HCT116 (cell line): Measurements from ENCODE around the gene C15orf40. TPM values are rescaled to one million over a fixed set of nuclear protein-coding genes. Genes with fewer than 3 reads are reported as not detected.

Experiments used
- ATAC-seq: fragments of 200-7000 bp; cut with Tn5 transposase; 2 replicates; pipeline ENCODE4 v1.9.1; 2020; ENCODE audit warnings: mild to moderate bottlenecking, moderate library complexity
- BruUV-seq: library from RNA; stranded (reverse); fragments of 400-500 nt; replicated peaks from 2 replicates; lab custom pipeline; 2021; lab: Mats Ljungman, UMichigan
- CTCF ChIA-PET: fragments of 300-600 bp; sonication (Branson Sonifier 250); formaldehyde crosslinking; loops from one replicate; lab custom pipeline; 2021; ENCODE audit warnings: antibody characterized with exemption; lab: Charles Lee
- POLR2A ChIA-PET: fragments of 300-600, 350-600 bp; sonication (Branson Sonifier 250); formaldehyde crosslinking; loops from one replicate; lab custom pipeline; 2021; ENCODE audit warnings: antibody characterized with exemption; lab: Charles Lee
- RAD21 ChIA-PET, 2 experiments: fragments of 300-600 bp; sonication (Branson Sonifier 250); formaldehyde crosslinking; loops; one replicate each; lab custom pipeline; 2023; ENCODE audit warnings: low total read pairs in 2 of 2; ENCODE audit not compliant: uncharacterized antibody in 2 of 2, unreplicated experiment in 2 of 2, low non-redundant PET in 1 of 2; lab: Charles Lee
- DNase-seq: peaks from one replicate; pipeline ENCODE4 v3.0.0-alpha.2; 2010; ENCODE audit warnings: low read depth, low spot score
- H2AFZ ChIP-seq: fragments of 200-600 bp; shearing (Covaris generic), sonication (generic); 2 replicates; pipeline ENCODE4 v1.6.1; 2017; ENCODE audit warnings: low read depth, mixed run types, mixed read lengths, antibody characterized with exemption, low read length; ENCODE audit not compliant: poor library complexity, severe bottlenecking
- H3K27ac ChIP-seq: 2 replicates; pipeline ENCODE4 v1.5.1; 2012; ENCODE audit warnings: low read depth, low read length
- H3K27me3 ChIP-seq: fragments of 200-600 bp; sonication (generic); 2 replicates; pipeline ENCODE4 v1.6.1; 2016; ENCODE audit warnings: mixed run types, low read length, mixed read lengths; ENCODE audit not compliant: insufficient read depth
- H3K36me3 ChIP-seq, 2 experiments: fragments of 200-500 bp in 1 of 2; fragments of 200-600 bp in 1 of 2; sonication (Bioruptor generic) in 1 of 2; sonication (generic) in 1 of 2; 2 replicates each; pipeline versions ENCODE4 v1.5.1 to v1.6.1; 2014 to 2016; ENCODE audit warnings: low read length in 2 of 2, inconsistent platforms in 1 of 2, mixed read lengths in 1 of 2, mixed run types in 1 of 2; ENCODE audit not compliant: insufficient read depth in 2 of 2, control insufficient read depth in 1 of 2
- H3K4me1 ChIP-seq, 2 experiments: fragments of 200-600 bp in 1 of 2; sonication (generic) in 1 of 2; 2 replicates each; pipeline versions ENCODE4 v1.5.1 to v1.6.1; 2012 to 2017; ENCODE audit warnings: low read length in 2 of 2, inconsistent platforms in 1 of 2, mild to moderate bottlenecking in 1 of 2, mixed read lengths in 1 of 2, mixed run types in 1 of 2, moderate library complexity in 1 of 2; ENCODE audit not compliant: insufficient read depth in 2 of 2, control insufficient read depth in 1 of 2
- H3K4me2 ChIP-seq: fragments of 200-600 bp; sonication (generic); 2 replicates; pipeline ENCODE4 v1.6.1; 2017; ENCODE audit warnings: mixed run types, low read length, mixed read lengths
- H3K4me3 ChIP-seq, 2 experiments: fragments of 200-600 bp in 1 of 2; sonication (generic) in 1 of 2; replicated peaks in 1 of 2; 2 replicates each; pipeline ENCODE4 v1.5.1; 2011 to 2016; ENCODE audit warnings: low read length in 2 of 2, control low read depth in 1 of 2, low read depth in 1 of 2, mild to moderate bottlenecking in 1 of 2, mixed read lengths in 1 of 2, mixed run types in 1 of 2
- H3K79me2 ChIP-seq: fragments of 200-600 bp; sonication (generic); 2 replicates; pipeline ENCODE4 v1.6.1; 2017; ENCODE audit warnings: mild to moderate bottlenecking, mixed run types, low read length, moderate library complexity, mixed read lengths; ENCODE audit not compliant: insufficient read depth
- H3K9ac ChIP-seq: fragments of 200-600 bp; sonication (generic); 2 replicates; pipeline ENCODE4 v1.6.1; 2016; ENCODE audit warnings: low read length, mixed read lengths
- H3K9me2 ChIP-seq: fragments of 200-600 bp; sonication (generic), shearing (Covaris generic); 2 replicates; pipeline ENCODE4 v1.6.1; 2017; ENCODE audit warnings: mixed run types, mild to moderate bottlenecking, moderate library complexity; ENCODE audit not compliant: insufficient read depth
- H3K9me3 ChIP-seq, 2 experiments: fragments of 200-500 bp in 1 of 2; fragments of 200-600 bp in 1 of 2; sonication (Bioruptor generic) in 1 of 2; sonication (generic) in 1 of 2; 2 replicates each; pipeline ENCODE4 v1.6.1; 2014 to 2017; ENCODE audit warnings: low read length in 2 of 2, mixed read lengths in 2 of 2, inconsistent platforms in 1 of 2, low read depth in 1 of 2, mild to moderate bottlenecking in 1 of 2, mixed run types in 1 of 2, moderate library complexity in 1 of 2; ENCODE audit not compliant: control insufficient read depth in 1 of 2, insufficient read depth in 1 of 2
- H4K20me1 ChIP-seq: fragments of 200-600 bp; sonication (generic), shearing (Covaris generic); 2 replicates; pipeline ENCODE4 v1.6.1; 2017; ENCODE audit warnings: mixed run types, mild to moderate bottlenecking, moderate library complexity; ENCODE audit not compliant: insufficient read depth
- ATF3 ChIP-seq: IDR thresholded peaks from 2 replicates; pipeline ENCODE4 v1.6.1; 2012
- EZH2 ChIP-seq: fragments of 200-600 bp; sonication (generic); IDR thresholded peaks from 2 replicates; pipeline ENCODE4 v1.6.1; 2017; ENCODE audit warnings: antibody characterized with exemption, mixed run types
- FOSL1 ChIP-seq: IDR thresholded peaks from 2 replicates; pipeline ENCODE4 v1.6.1; 2012; ENCODE audit warnings: low read depth
- JUND ChIP-seq: IDR thresholded peaks from 2 replicates; pipeline ENCODE4 v1.6.1; 2012
- POLR2AphosphoS5 ChIP-seq: IDR thresholded peaks from 2 replicates; pipeline ENCODE4 v1.6.1; 2011; ENCODE audit warnings: mild to moderate bottlenecking, low read depth, low read length, moderate library complexity
- RAD21 ChIP-seq: IDR thresholded peaks from 2 replicates; pipeline ENCODE4 v1.6.1; 2012; ENCODE audit warnings: low read depth, mild to moderate bottlenecking
- REST ChIP-seq: IDR thresholded peaks from 2 replicates; pipeline ENCODE4 v1.6.1; 2012; ENCODE audit warnings: low read depth
- SIN3A ChIP-seq: IDR thresholded peaks from 2 replicates; pipeline ENCODE4 v1.6.1; 2012; ENCODE audit warnings: low read depth
- SP1 ChIP-seq: IDR thresholded peaks from 2 replicates; pipeline ENCODE4 v1.6.1; 2012; ENCODE audit warnings: low read depth
- SRF ChIP-seq: IDR thresholded peaks from 2 replicates; pipeline ENCODE4 v1.6.1; 2012; ENCODE audit warnings: low read depth
- TCF7L2 ChIP-seq: IDR thresholded peaks from 2 replicates; pipeline ENCODE4 v1.7.0; 2011; ENCODE audit warnings: borderline replicate concordance, inconsistent platforms; ENCODE audit not compliant: insufficient read depth, insufficient read length; ENCODE audit errors: extremely low read depth
- ZNF274 ChIP-seq: fragments of 200-500 bp; sonication (Bioruptor generic); IDR thresholded peaks from 2 replicates; pipeline ENCODE4 v1.6.1; 2014; ENCODE audit warnings: mild to moderate bottlenecking, low read depth, low read length, inconsistent platforms
- intact Hi-C: fragments of 100-400 bp; cut with micrococcal nuclease; formaldehyde crosslinking; loops from 2 replicates; pipeline ENCODE4 v1.10.0; 2022
- total RNA-seq: library from RNA; stranded (reverse); gene quantifications from one replicate; pipeline ENCODE4 v1.2.1, GENCODE V29; 2021; ENCODE audit not compliant: unreplicated experiment

C15orf40 gene
- total RNA-seq, 1 experiment from 2014 or later = 26.0 TPM

GRCh38 chr15:83046558-83047127, 35.2 kb upstream of the C15orf40 start:
- intact Hi-C loops = no loop called here
- ATAC-seq (no peak), DNase-seq (no peak)
- Histone ChIP-seq H3K9me3 (no peaks in the 10 kb centered on the region), H3K4me1 (no peaks in the 10 kb centered on the region), H2AFZ (no peak overlapping the region), H3K4me3 (no peak overlapping the region), H3K79me2 (peaks cover 93% of the 10 kb centered on the region), H3K27ac (no peak overlapping the region), H3K9me2 (no peaks in the 10 kb centered on the region), H3K9ac (no peak overlapping the region), H3K27me3 (no peaks in the 10 kb centered on the region), H3K36me3 (peaks cover 25 to 42% of the 10 kb centered on the region in 2 experiments), H4K20me1 (peaks cover 7% of the 10 kb centered on the region; the same call in 1 of the 2 replicates), H3K4me2 (no peak overlapping the region)
- ChIA-PET POLR2A (no interaction called here), RAD21 (no interaction called here), CTCF (no interaction called here)
- BruUV-seq = no TSS peak
- TF ChIP-seq POLR2AphosphoS5 (no peak), SP1 (no peak), ATF3 (no peak), EZH2 (no peak), RAD21 (no peak), ZNF274 (no peak), REST (no peak), JUND (no peak), SRF (no peak), FOSL1 (no peak), SIN3A (no peak), TCF7L2 (no peak)
